Measurements from ENCODE around the gene CCDC178. TPM values are rescaled to one million over a fixed set of nuclear protein-coding genes. Genes with fewer than 3 reads are reported as not detected.

CCDC178 gene
- total and polyA plus RNA-seq, 9 donors = 0.43 to 0.84 (median 0.54) TPM

GRCh38 chr18:33239298-33239697 is 201.2 kb downstream of the CCDC178 start:
- Histone ChIP-seq H3K27ac (ENCODE audit: low read length) (no peak overlapping the region), H3K9me3 (replicated peaks; ENCODE audit: control insufficient read depth, low read depth, low read length) (peaks cover 10% of the 10 kb centered on the region), H3K4me3 (ENCODE audit: low read length) (no peak overlapping the region), H3K27me3 (ENCODE audit: control insufficient read depth, insufficient read depth, low read length) (no peaks in the 10 kb centered on the region), H3K4me1 (ENCODE audit: control insufficient read depth, insufficient read depth, low read length) (no peaks in the 10 kb centered on the region), H3K36me3 (ENCODE audit: control insufficient read depth, insufficient read depth, low read length) (no peaks in the 10 kb centered on the region)
- no peak for DNase-seq
- WGBS (ENCODE audit: insufficient coverage) = no CpG with 5 or more reads among the region's 1 CpG

GRCh38 chr18:33232318-33232626 is 208.2 kb downstream of the CCDC178 start:
- H3K27ac ChIP-seq (ENCODE audit: low read length) = no peak overlapping the region
- H3K36me3 ChIP-seq (ENCODE audit: control insufficient read depth, insufficient read depth, low read length) = no peaks in the 10 kb centered on the region
- H3K9me3 ChIP-seq (replicated peaks; ENCODE audit: control insufficient read depth, low read depth, low read length) = no peaks in the 10 kb centered on the region
- no peaks in the 10 kb centered on the region for H3K27me3 ChIP-seq (ENCODE audit: control insufficient read depth, insufficient read depth, low read length)
- H3K4me3 ChIP-seq (ENCODE audit: low read length) = no peak overlapping the region
- DNase-seq = no peak
- H3K4me1 ChIP-seq (ENCODE audit: control insufficient read depth, insufficient read depth, low read length) = no peaks in the 10 kb centered on the region

GRCh38 chr18:33231474-33232317 is 208.8 kb downstream of the CCDC178 start:
- Histone ChIP-seq H3K4me1 (ENCODE audit: control insufficient read depth, insufficient read depth, low read length) (no peaks in the 10 kb centered on the region), H3K9me3 (replicated peaks; ENCODE audit: control insufficient read depth, low read depth, low read length) (no peaks in the 10 kb centered on the region), H3K27ac (ENCODE audit: low read length) (no peak overlapping the region), H3K27me3 (ENCODE audit: control insufficient read depth, insufficient read depth, low read length) (no peaks in the 10 kb centered on the region), H3K36me3 (ENCODE audit: control insufficient read depth, insufficient read depth, low read length) (no peaks in the 10 kb centered on the region), H3K4me3 (ENCODE audit: low read length) (no peak overlapping the region)
- WGBS (ENCODE audit: insufficient coverage) = 44% methylated on average over 2 of the region's 6 CpGs
- DNase-seq = peak; percentile 77

GRCh38 chr18:33212363-33212762 is 228.2 kb downstream of the CCDC178 start:
- H3K4me3 ChIP-seq (ENCODE audit: low read length) = no peak overlapping the region
- no peak overlapping the region for H3K27ac ChIP-seq (ENCODE audit: low read length)
- H3K27me3 ChIP-seq (ENCODE audit: control insufficient read depth, insufficient read depth, low read length) = no peaks in the 10 kb centered on the region
- WGBS (ENCODE audit: insufficient coverage) = no CpG with 5 or more reads among the region's 2 CpGs
- H3K9me3 ChIP-seq (replicated peaks; ENCODE audit: control insufficient read depth, low read depth, low read length) = no peaks in the 10 kb centered on the region
- DNase-seq = no peak
- H3K4me1 ChIP-seq (ENCODE audit: control insufficient read depth, insufficient read depth, low read length) = no peaks in the 10 kb centered on the region
- H3K36me3 ChIP-seq (ENCODE audit: control insufficient read depth, insufficient read depth, low read length) = no peaks in the 10 kb centered on the region

- H3K4me3 ChIP-seq (ENCODE audit: low read length) = no peak overlapping the region
- H3K27ac ChIP-seq (ENCODE audit: low read length) = no peak overlapping the region
- no CpG with 5 or more reads among the region's 6 CpGs for WGBS (ENCODE audit: insufficient coverage)
- H3K9me3 ChIP-seq (replicated peaks; ENCODE audit: control insufficient read depth, low read depth, low read length) = no peaks in the 10 kb centered on the region
- no peaks in the 10 kb centered on the region for H3K4me1 ChIP-seq (ENCODE audit: control insufficient read depth, insufficient read depth, low read length)
- no peaks in the 10 kb centered on the region for H3K27me3 ChIP-seq (ENCODE audit: control insufficient read depth, insufficient read depth, low read length)
- H3K36me3 ChIP-seq (ENCODE audit: control insufficient read depth, insufficient read depth, low read length) = no peaks in the 10 kb centered on the region
- DNase-seq = peak; percentile 46
Observed at GRCh38 chr18:33210575-33211189, 229.8 kb downstream of the CCDC178 start.

- Histone ChIP-seq H3K4me1 (ENCODE audit: control insufficient read depth, insufficient read depth, low read length) (no peaks in the 10 kb centered on the region), H3K36me3 (ENCODE audit: control insufficient read depth, insufficient read depth, low read length) (no peaks in the 10 kb centered on the region), H3K27me3 (ENCODE audit: control insufficient read depth, insufficient read depth, low read length) (no peaks in the 10 kb centered on the region), H3K9me3 (replicated peaks; ENCODE audit: control insufficient read depth, low read depth, low read length) (no peaks in the 10 kb centered on the region), H3K27ac (ENCODE audit: low read length) (no peak overlapping the region), H3K4me3 (ENCODE audit: low read length) (no peak overlapping the region)
- WGBS (ENCODE audit: insufficient coverage) = no CpG with 5 or more reads among the region's 1 CpG
- no peak for DNase-seq
Observed at GRCh38 chr18:33205777-33206176, 234.7 kb downstream of the CCDC178 start.

- peak; percentile 76 for DNase-seq
Observed at GRCh38 chr18:33201509-33201926, 239.0 kb downstream of the CCDC178 start.

GRCh38 chr18:33195795-33196194 is 244.7 kb downstream of the CCDC178 start:
- no CpG with 5 or more reads among the region's 2 CpGs for WGBS (ENCODE audit: insufficient coverage)
- no peak for DNase-seq
- H3K36me3 ChIP-seq (ENCODE audit: control insufficient read depth, insufficient read depth, low read length) = no peaks in the 10 kb centered on the region
- no peaks in the 10 kb centered on the region for H3K9me3 ChIP-seq (replicated peaks; ENCODE audit: control insufficient read depth, low read depth, low read length)
- no peak overlapping the region for H3K27ac ChIP-seq (ENCODE audit: low read length)
- no peak overlapping the region for H3K4me3 ChIP-seq (ENCODE audit: low read length)
- no peaks in the 10 kb centered on the region for H3K27me3 ChIP-seq (ENCODE audit: control insufficient read depth, insufficient read depth, low read length)
- H3K4me1 ChIP-seq (ENCODE audit: control insufficient read depth, insufficient read depth, low read length) = no peaks in the 10 kb centered on the region

More at GRCh38 chr18:33201509-33201926, 239.0 kb downstream of the CCDC178 start:
- no peaks in the 10 kb centered on the region for H3K36me3 ChIP-seq (ENCODE audit: control insufficient read depth, insufficient read depth, low read length)
- no peak overlapping the region for H3K4me3 ChIP-seq (ENCODE audit: low read length)
- H3K27ac ChIP-seq (ENCODE audit: low read length) = no peak overlapping the region
- 7% methylated on average over 5 of the region's 8 CpGs for WGBS (ENCODE audit: insufficient coverage)
- no peaks in the 10 kb centered on the region for H3K9me3 ChIP-seq (replicated peaks; ENCODE audit: control insufficient read depth, low read depth, low read length)
- H3K4me1 ChIP-seq (ENCODE audit: control insufficient read depth, insufficient read depth, low read length) = no peaks in the 10 kb centered on the region
- H3K27me3 ChIP-seq (ENCODE audit: control insufficient read depth, insufficient read depth, low read length) = no peaks in the 10 kb centered on the region

- Histone ChIP-seq H3K4me1 (ENCODE audit: control insufficient read depth, insufficient read depth, low read length) (no peaks in the 10 kb centered on the region), H3K36me3 (ENCODE audit: control insufficient read depth, insufficient read depth, low read length) (no peaks in the 10 kb centered on the region), H3K27ac (ENCODE audit: low read length) (no peak overlapping the region), H3K27me3 (ENCODE audit: control insufficient read depth, insufficient read depth, low read length) (no peaks in the 10 kb centered on the region), H3K9me3 (replicated peaks; ENCODE audit: control insufficient read depth, low read depth, low read length) (no peaks in the 10 kb centered on the region), H3K4me3 (ENCODE audit: low read length) (no peak overlapping the region)
- no peak for DNase-seq
Observed at GRCh38 chr18:33194793-33195192, 245.7 kb downstream of the CCDC178 start.

GRCh38 chr18:33184958-33185357 is 255.6 kb downstream of the CCDC178 start:
- no peaks in the 10 kb centered on the region for H3K9me3 ChIP-seq (replicated peaks; ENCODE audit: control insufficient read depth, low read depth, low read length)
- no peak overlapping the region for H3K27ac ChIP-seq (ENCODE audit: low read length)
- DNase-seq = no peak
- no peaks in the 10 kb centered on the region for H3K36me3 ChIP-seq (ENCODE audit: control insufficient read depth, insufficient read depth, low read length)
- H3K4me3 ChIP-seq (ENCODE audit: low read length) = no peak overlapping the region
- no CpG with 5 or more reads among the region's 3 CpGs for WGBS (ENCODE audit: insufficient coverage)
- no peaks in the 10 kb centered on the region for H3K4me1 ChIP-seq (ENCODE audit: control insufficient read depth, insufficient read depth, low read length)
- no peaks in the 10 kb centered on the region for H3K27me3 ChIP-seq (ENCODE audit: control insufficient read depth, insufficient read depth, low read length)
